Fibroblast of pulmonary artery (primary cell): Measurements from ENCODE around the gene TOB1.

ENCODE experiments used
- DNase-seq: peaks from one replicate; pipeline ENCODE4 v3.0.0-alpha.2; 2010; ENCODE audit warnings: low read depth
- H3K4me3 ChIP-seq: replicated peaks from 2 replicates; pipeline ENCODE4 v1.5.1; 2011; ENCODE audit warnings: low read depth, mild to moderate bottlenecking, control low read depth, low read length, moderate library complexity
- TF ChIP-seq, protein P1 (sequence below): IDR thresholded peaks from 2 replicates; pipeline ENCODE4 v1.5.1; 2011; ENCODE audit warnings: mild to moderate bottlenecking, control low read depth, low read length, inconsistent platforms; ENCODE audit errors: missing control alignments

The TOB1 gene

DNA sequence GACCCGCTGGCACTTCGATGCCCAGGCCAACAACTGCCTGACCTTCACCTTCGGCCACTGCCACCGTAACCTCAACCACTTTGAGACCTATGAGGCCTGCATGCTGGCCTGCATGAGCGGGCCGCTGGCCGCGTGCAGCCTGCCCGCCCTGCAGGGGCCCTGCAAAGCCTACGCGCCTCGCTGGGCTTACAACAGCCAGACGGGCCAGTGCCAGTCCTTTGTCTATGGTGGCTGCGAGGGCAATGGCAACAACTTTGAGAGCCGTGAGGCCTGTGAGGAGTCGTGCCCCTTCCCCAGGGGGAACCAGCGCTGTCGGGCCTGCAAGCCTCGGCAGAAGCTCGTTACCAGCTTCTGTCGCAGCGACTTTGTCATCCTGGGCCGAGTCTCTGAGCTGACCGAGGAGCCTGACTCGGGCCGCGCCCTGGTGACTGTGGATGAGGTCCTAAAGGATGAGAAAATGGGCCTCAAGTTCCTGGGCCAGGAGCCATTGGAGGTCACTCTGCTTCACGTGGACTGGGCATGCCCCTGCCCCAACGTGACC is 25.8 kb downstream of the TOB1 start:
- H3K4me3 ChIP-seq: no peak overlapping the region
- TF ChIP-seq, protein P1, sequence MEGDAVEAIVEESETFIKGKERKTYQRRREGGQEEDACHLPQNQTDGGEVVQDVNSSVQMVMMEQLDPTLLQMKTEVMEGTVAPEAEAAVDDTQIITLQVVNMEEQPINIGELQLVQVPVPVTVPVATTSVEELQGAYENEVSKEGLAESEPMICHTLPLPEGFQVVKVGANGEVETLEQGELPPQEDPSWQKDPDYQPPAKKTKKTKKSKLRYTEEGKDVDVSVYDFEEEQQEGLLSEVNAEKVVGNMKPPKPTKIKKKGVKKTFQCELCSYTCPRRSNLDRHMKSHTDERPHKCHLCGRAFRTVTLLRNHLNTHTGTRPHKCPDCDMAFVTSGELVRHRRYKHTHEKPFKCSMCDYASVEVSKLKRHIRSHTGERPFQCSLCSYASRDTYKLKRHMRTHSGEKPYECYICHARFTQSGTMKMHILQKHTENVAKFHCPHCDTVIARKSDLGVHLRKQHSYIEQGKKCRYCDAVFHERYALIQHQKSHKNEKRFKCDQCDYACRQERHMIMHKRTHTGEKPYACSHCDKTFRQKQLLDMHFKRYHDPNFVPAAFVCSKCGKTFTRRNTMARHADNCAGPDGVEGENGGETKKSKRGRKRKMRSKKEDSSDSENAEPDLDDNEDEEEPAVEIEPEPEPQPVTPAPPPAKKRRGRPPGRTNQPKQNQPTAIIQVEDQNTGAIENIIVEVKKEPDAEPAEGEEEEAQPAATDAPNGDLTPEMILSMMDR: no peak
- DNase-seq: no peak

DNA sequence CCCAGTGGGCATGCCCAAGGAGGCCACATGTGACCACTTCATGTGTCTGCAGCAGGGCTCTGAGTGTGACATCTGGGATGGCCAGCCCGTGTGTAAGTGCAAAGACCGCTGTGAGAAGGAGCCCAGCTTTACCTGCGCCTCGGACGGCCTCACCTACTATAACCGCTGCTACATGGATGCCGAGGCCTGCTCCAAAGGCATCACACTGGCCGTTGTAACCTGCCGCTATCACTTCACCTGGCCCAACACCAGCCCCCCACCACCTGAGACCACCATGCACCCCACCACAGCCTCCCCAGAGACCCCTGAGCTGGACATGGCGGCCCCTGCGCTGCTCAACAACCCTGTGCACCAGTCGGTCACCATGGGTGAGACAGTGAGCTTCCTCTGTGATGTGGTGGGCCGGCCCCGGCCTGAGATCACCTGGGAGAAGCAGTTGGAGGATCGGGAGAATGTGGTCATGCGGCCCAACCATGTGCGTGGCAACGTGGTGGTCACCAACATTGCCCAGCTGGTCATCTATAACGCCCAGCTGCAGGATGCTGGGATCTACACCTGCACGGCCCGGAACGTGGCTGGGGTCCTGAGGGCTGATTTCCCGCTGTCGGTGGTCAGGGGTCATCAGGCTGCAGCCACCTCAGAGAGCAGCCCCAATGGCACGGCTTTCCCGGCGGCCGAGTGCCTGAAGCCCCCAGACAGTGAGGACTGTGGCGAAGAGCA is 26.4 kb downstream of the TOB1 start:
- TF ChIP-seq, protein P1: no peak
- H3K4me3 ChIP-seq: no peak overlapping the region
- DNase-seq: no peak

DNA sequence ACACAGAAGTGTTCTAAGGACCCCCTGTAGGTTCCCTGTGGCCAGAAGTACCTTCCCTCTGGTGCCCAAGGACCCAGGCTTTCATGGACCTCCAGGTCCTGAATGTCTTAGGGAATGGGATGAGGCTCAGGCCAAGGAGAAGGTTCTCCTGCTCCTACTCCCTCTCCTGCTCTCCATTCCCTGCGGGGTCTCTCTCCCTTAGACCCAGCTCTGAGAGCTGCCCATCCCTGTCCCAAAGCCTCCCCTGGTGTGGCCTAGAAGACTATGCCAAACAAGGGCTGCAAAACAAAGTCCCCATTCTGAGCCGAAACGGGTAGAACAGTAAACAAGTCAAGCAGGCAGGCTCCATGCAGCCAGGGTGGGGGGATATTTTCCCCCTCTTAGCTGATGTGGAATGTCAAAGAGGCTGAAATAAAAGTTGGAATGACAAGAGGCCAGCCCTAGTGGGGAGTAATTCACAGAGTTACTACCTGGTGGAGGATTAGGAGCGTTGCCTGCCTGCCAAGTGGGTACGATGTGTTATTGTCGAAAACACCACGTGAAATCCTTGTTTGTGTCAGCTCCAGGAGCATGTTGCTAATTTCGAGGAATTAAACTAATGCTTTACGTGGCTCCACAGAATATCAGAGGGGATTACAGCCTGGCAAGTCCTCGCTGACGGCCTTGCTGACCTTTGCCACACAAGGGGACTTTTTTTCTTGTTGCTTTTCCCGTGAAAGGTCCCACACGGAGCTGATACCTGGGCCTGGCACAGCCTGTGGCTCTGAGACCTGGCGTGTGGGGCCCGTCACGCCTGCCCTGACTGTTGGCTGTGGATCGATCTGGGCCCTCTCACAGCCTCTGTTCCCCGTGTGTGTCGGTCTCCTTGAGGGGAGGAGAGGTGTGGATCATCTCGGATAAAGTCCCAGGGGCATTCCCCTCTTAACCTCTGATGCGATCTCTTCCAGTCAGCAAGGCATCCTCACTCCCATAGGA is 27.9 kb downstream of the TOB1 start:
- DNase-seq: no peak
- H3K4me3 ChIP-seq: no peak overlapping the region
- TF ChIP-seq, protein P1: no peak

DNA sequence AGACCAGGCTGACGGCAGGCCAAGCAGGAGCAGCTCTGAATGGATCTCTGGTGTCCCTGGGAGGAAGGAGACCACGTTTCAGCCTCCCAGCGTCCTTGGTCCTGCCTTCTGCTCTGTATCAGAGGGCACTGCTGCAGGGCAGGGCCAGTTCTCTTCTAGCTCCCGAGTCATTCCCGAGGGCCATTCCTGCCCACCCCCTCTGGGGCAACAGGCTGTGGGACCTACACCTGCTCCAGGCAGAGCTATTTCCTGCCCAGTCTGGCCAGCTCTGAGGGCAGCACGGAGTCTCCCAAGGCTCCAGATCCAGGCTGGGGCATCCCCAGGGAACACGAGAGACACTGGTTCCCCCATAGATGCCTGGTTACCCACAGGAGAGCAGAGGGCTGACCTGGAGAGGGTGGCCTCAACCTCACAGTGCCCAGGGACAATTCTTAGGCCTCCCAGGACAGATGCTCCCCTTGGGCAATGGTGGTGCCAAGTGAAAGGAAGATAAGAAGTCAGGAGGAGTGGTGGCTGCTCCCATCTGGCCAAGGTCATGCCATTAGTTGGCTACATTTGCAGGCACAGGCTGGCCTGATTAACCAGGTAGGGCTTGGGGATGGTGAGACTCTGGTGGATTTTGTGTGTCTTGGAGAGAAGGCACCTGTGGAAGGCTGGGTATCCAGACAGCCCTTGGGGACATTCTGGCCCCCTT is 28.7 kb downstream of the TOB1 start:
- H3K4me3 ChIP-seq: no peak overlapping the region
- no peak for DNase-seq
- TF ChIP-seq, protein P1: no peak

DNA sequence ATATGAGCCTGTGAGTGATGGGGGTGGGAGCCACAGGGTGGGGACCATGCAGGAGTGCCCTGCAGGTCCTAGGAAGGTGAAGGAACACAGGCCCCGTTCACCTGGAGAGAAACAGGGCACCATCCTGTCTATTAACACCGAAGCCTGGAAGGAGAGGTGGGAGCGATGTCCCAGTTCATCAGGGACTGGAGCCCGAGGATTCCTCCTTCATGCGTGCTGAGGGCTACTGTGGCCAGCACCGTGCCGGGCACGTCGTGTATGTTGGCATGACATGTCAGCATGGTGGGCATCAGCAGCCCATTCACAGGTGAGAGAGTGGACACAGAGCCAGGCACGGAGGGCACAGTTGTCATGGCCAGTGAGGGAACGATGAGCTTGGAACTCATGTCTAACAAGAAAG is 29.3 kb downstream of the TOB1 start:
- no peak overlapping the region for H3K4me3 ChIP-seq
- TF ChIP-seq, protein P1: no peak
- no peak for DNase-seq
